Activated CD8-positive, alpha-beta memory T cell treated with anti-CD3 and anti-CD28 coated beads, Interleukin-2, amount 50 U/mL, for 4 hours (primary cell): ENCODE data around the gene WDR5B.
"Not testable (repeated sequence)": the region's sequence is repeated elsewhere in the genome, so short reads cannot be mapped to it uniquely, and the experiment has no call there.

Experiments used
- DNase-seq: peaks from one replicate; pipeline ENCODE4 v3.0.0-alpha.2; 2020

Gene WDR5B

GRCh38 chr3:122407946-122408345, 7.9 kb downstream of the WDR5B start:
- DNase-seq: no peak

- DNase-seq: no peak
Observed at GRCh38 chr3:122406198-122406597, 9.7 kb downstream of the WDR5B start.

GRCh38 chr3:122405015-122405414, 10.8 kb downstream of the WDR5B start:
- DNase-seq: no peak

- no peak for DNase-seq
Observed at GRCh38 chr3:122403489-122403888, 12.4 kb downstream of the WDR5B start.

- no peak for DNase-seq
Observed at GRCh38 chr3:122398920-122399319, 16.9 kb downstream of the WDR5B start.

- no peak for DNase-seq
Observed at GRCh38 chr3:122397201-122397600, 18.7 kb downstream of the WDR5B start.

GRCh38 chr3:122396511-122396910, 19.4 kb downstream of the WDR5B start:
- DNase-seq: no peak

GRCh38 chr3:122395582-122395981, 20.3 kb downstream of the WDR5B start:
- no peak for DNase-seq

GRCh38 chr3:122394173-122394572, 21.7 kb downstream of the WDR5B start:
- DNase-seq: no peak

GRCh38 chr3:122392868-122393844, 22.7 kb downstream of the WDR5B start:
- DNase-seq: no peak

GRCh38 chr3:122391681-122392446, 24.0 kb downstream of the WDR5B start:
- no peak for DNase-seq

- DNase-seq: no peak
Observed at GRCh38 chr3:122390665-122391064, 25.2 kb downstream of the WDR5B start.

- no peak for DNase-seq
Observed at GRCh38 chr3:122389892-122390291, 26.0 kb downstream of the WDR5B start.

- no peak for DNase-seq
Observed at GRCh38 chr3:122389197-122389596, 26.7 kb downstream of the WDR5B start.

- no peak for DNase-seq
Observed at GRCh38 chr3:122387709-122388108, 28.2 kb downstream of the WDR5B start.

- DNase-seq: peak; percentile 94
Observed at GRCh38 chr3:122383771-122384697, 31.8 kb downstream of the WDR5B start, which contains the start of gene FAM162A. FAM162A (plus strand) TSS chr3:122384182; CDS start chr3:122384266, 84 bp downstream.

GRCh38 chr3:122382888-122383666, 32.8 kb downstream of the WDR5B start, which contains the start of gene MIX23:
MIX23 (minus strand) TSS chr3:122383231; CDS start chr3:122383224, 7 bp downstream.
- DNase-seq: peak; percentile 85

- no peak for DNase-seq
Observed at GRCh38 chr3:122377975-122378374, 37.9 kb downstream of the WDR5B start.

- no peak for DNase-seq
Observed at GRCh38 chr3:122374034-122374433, 41.8 kb downstream of the WDR5B start.

GRCh38 chr3:122366379-122366749, 49.5 kb downstream of the WDR5B start:
- no peak for DNase-seq

GRCh38 chr3:122365582-122366378, 50.1 kb downstream of the WDR5B start:
- DNase-seq: not testable (repeated sequence)
